Measurements from ENCODE around the gene MEOX2. TPM values are rescaled to one million over a fixed set of nuclear protein-coding genes. Genes with fewer than 3 reads are reported as not detected.

The MEOX2 gene
- total and polyA plus RNA-seq, 2 of the 8 experiments (the other 6 are each of a cell fraction or from before 2014, with no cell fraction given) = 0.05 to 0.19 TPM

GRCh38 chr7:15667991-15668390 is 18.5 kb downstream of the MEOX2 start:
- Histone ChIP-seq H3K4ac (replicated peaks; ENCODE audit: insufficient read length, low read depth, low read length) (no peak overlapping the region), H3K23ac (ENCODE audit: insufficient read length) (no peak overlapping the region), H3K9ac (replicated peaks in 1 of 4; ENCODE audit: extremely low read depth in 1 of 4, low read depth in 3 of 4, low read length in 3 of 4) (no peak overlapping the region), H2AK5ac (ENCODE audit: low read depth, low read length) (no peak overlapping the region), H2AFZ (ENCODE audit: low read length) (no peak overlapping the region), H4K5ac (ENCODE audit: insufficient read length, low read depth, low read length) (no peak overlapping the region), H3K14ac (ENCODE audit: insufficient read length) (no peak overlapping the region), H4K20me1 (replicated peaks in 1 of 2; ENCODE audit: control insufficient read depth in 1 of 2, insufficient read depth in 2 of 2, low read length in 2 of 2) (no peaks in the 10 kb centered on the region), H3K18ac (ENCODE audit: extremely low read depth, low read length) (no peak overlapping the region), H3K4me1 (replicated peaks in 1 of 4; ENCODE audit: control insufficient read depth in 3 of 4, insufficient read depth in 4 of 4, low read length in 3 of 4) (no peaks in the 10 kb centered on the region; a peak in 1 of 7 replicates), H3K4me2 (ENCODE audit: insufficient read depth in 1 of 2, low read depth in 2 of 2, low read length in 2 of 2) (no peak overlapping the region), H2BK20ac (ENCODE audit: low read length) (no peak overlapping the region), H3K27me3 (replicated peaks in 1 of 4; ENCODE audit: control insufficient read depth in 3 of 4, extremely low read depth in 1 of 4, insufficient read depth in 3 of 4, low read length in 3 of 4) (no peaks in the 10 kb centered on the region), H2BK15ac (ENCODE audit: low read length) (no peak overlapping the region), H3K79me2 (ENCODE audit: control insufficient read depth in 1 of 2, insufficient read depth in 2 of 2, low read length in 2 of 2) (no peaks in the 10 kb centered on the region), H4K91ac (replicated peaks; ENCODE audit: insufficient read length, low read length) (no peak overlapping the region), H3K79me1 (ENCODE audit: low read depth, low read length) (no peaks in the 10 kb centered on the region), H2BK5ac (ENCODE audit: low read depth, low read length) (no peak overlapping the region), H4K8ac (ENCODE audit: extremely low read depth, insufficient read depth, low read length) (no peak overlapping the region), H2BK12ac (ENCODE audit: low read depth, low read length) (no peak overlapping the region), H3K4me3 (ENCODE audit: extremely low read depth in 1 of 4, insufficient read depth in 2 of 4, low read depth in 3 of 4, low read length in 4 of 4) (no peak overlapping the region), H3K27ac (ENCODE audit: low read depth, low read length) (no peak overlapping the region), H3K9me3 (ENCODE audit: insufficient read depth in 2 of 2, low read depth in 1 of 2, low read length in 1 of 2) (no peaks in the 10 kb centered on the region), H3K36me3 (ENCODE audit: control insufficient read depth in 2 of 4, insufficient read depth in 4 of 4, low read length in 3 of 4) (no peaks in the 10 kb centered on the region), H3K23me2 (ENCODE audit: low read depth, low read length) (no peaks in the 10 kb centered on the region), H2BK120ac (replicated peaks; ENCODE audit: low read depth, low read length) (no peak overlapping the region), H3K56ac (replicated peaks; ENCODE audit: insufficient read length, low read depth, low read length) (no peak overlapping the region)
- FAIRE-seq (no peak), DNase-seq (ENCODE audit: low read depth in 1 of 2, low spot score in 2 of 2) (no peak)
- ChIA-PET POLR2A (ENCODE audit: partially characterized antibody) (no interaction called here), CTCF (ENCODE audit: partially characterized antibody) (no interaction called here)
- WGBS, 2 experiments (ENCODE audit: extremely low coverage in 1 of 2, insufficient coverage in 1 of 2, insufficient read length in 1 of 2, insufficient replicate concordance in 2 of 2, low coverage in 1 of 2, low lambda C conversion rate in 2 of 2, missing lambda C conversion rate in 1 of 2) = 91% methylated on average over 5 of the region's 5 CpGs; no CpG with 5 or more reads in 1 of the 2 experiments
- no peak for TF ChIP-seq NANOG (IDR thresholded peaks at IDR 0.05; ENCODE audit: insufficient read depth, low read depth, low read length, poor library complexity, severe bottlenecking)

All from H1 (cell line).